Prostate gland (tissue), 2 donors: ENCODE measurements around the gene ALKBH3. TPM values are rescaled to one million over a fixed set of nuclear protein-coding genes. Genes with fewer than 3 reads are reported as not detected.

ENCODE experiments used
- DNase-seq: peaks from one replicate; pipeline ENCODE4 v3.0.0-alpha.2; 2019; ENCODE audit warnings: low spot score
- H3K27ac ChIP-seq, 2 donors: fragments of 200-600 bp; sonication (generic); 2 replicates each; pipeline ENCODE4 v1.5.1; 2017 to 2019
- H3K27me3 ChIP-seq: fragments of 200-600 bp; sonication (generic); replicated peaks from 2 replicates; pipeline ENCODE4 v1.5.1; 2019; ENCODE audit not compliant: insufficient read depth
- H3K36me3 ChIP-seq, 2 donors: fragments of 200-600 bp; sonication (generic); 1 replicate in 1 of 2; 2 replicates in 1 of 2; pipeline versions ENCODE4 v1.5.1 to v1.8.1; 2017 to 2019
- H3K4me1 ChIP-seq: fragments of 200-600 bp; sonication (generic); replicated peaks from 2 replicates; pipeline ENCODE4 v1.5.1; 2019
- H3K4me3 ChIP-seq, 2 donors: fragments of 200-600 bp; sonication (generic); 2 replicates each; pipeline ENCODE4 v1.5.1; 2017 to 2019
- H3K9me3 ChIP-seq: fragments of 200-600 bp; sonication (generic); 2 replicates; pipeline ENCODE4 v1.5.1; 2017
- POLR2A ChIP-seq: fragments of 450-650 bp; IDR thresholded peaks from one replicate; pipeline ENCODE4 v1.6.1; 2016; ENCODE audit warnings: antibody characterized with exemption, mild to moderate bottlenecking
- POLR2AphosphoS5 ChIP-seq: sonication (generic); formaldehyde crosslinking; IDR thresholded peaks from one replicate; pipeline ENCODE4 v1.6.1; 2017; ENCODE audit warnings: antibody characterized with exemption
- WGBS: methylation state at CpG from one replicate; pipeline ENCODE4 v1.1.5; 2018; 5-methylcytosine and 5-hydroxymethylcytosine counted together
- intact Hi-C: fragments of 100-400 bp; cut with DNase I; formaldehyde crosslinking; loops from one replicate; pipeline ENCODE4 v1.14.2; 2022
- total RNA-seq, 2 donors: library from RNA; depleted of rRNA; stranded (reverse); fragments of >200 nt; gene quantifications; one replicate each; pipeline ENCODE4 v1.1.0, GENCODE V29; 2016
- TF ChIP-seq, protein P1 (sequence below), 4 experiments: fragments of 200-600 bp in 2 of 4; fragments of 450-650 bp in 2 of 4; sonication (generic) in 2 of 4; IDR thresholded peaks; 1 replicate in 3 of 4; 2 replicates in 1 of 4; pipeline ENCODE4 v1.5.1; 2016 to 2019; ENCODE audit warnings: antibody characterized with exemption in 4 of 4, mild to moderate bottlenecking in 2 of 4, moderate library complexity in 2 of 4

The ALKBH3 gene
- total RNA-seq, 2 donors from 2014 or later, result 37.6 to 55.7 TPM

GRCh38 chr11:43879789-43880639, 617 bp upstream of the ALKBH3 start:
- DNase-seq, result no peak
- TF ChIP-seq, protein P1, sequence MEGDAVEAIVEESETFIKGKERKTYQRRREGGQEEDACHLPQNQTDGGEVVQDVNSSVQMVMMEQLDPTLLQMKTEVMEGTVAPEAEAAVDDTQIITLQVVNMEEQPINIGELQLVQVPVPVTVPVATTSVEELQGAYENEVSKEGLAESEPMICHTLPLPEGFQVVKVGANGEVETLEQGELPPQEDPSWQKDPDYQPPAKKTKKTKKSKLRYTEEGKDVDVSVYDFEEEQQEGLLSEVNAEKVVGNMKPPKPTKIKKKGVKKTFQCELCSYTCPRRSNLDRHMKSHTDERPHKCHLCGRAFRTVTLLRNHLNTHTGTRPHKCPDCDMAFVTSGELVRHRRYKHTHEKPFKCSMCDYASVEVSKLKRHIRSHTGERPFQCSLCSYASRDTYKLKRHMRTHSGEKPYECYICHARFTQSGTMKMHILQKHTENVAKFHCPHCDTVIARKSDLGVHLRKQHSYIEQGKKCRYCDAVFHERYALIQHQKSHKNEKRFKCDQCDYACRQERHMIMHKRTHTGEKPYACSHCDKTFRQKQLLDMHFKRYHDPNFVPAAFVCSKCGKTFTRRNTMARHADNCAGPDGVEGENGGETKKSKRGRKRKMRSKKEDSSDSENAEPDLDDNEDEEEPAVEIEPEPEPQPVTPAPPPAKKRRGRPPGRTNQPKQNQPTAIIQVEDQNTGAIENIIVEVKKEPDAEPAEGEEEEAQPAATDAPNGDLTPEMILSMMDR (IDR thresholded peaks at IDR 0.05), result no peak
- TF ChIP-seq POLR2AphosphoS5, result no peak
- H3K27ac ChIP-seq, result peak overlapping the region; percentile 54 to 55
- no peaks in the 10 kb centered on the region for H3K36me3 ChIP-seq
- no peaks in the 10 kb centered on the region for H3K27me3 ChIP-seq
- no peaks in the 10 kb centered on the region for H3K4me1 ChIP-seq
- H3K4me3 ChIP-seq, result peak overlapping the region; percentile 64 to 72
- no peaks in the 10 kb centered on the region for H3K9me3 ChIP-seq
- WGBS, result 44% methylated on average over 13 of the region's 13 CpGs
- intact Hi-C loops, result no loop called here

DNA sequence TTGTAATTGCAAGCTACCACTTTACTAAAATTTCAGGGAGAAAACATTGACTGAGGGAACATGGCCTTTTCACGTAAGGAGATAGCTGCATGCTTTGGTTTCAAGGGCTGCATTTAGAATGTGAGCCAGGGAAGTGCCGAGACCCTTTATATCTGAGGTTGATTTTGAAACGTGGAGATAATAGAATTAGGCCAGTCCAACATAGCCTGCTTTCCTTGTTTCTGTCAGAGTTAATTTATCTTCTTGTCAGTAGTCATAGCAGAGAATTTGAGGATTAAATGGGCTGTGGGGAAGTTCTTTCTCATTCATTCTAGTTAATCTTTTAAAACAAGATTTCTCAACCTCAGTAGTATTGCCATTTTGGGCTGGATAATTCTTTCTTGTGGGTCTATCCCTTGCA, 12.2 kb downstream of the ALKBH3 start:
- Histone ChIP-seq H3K36me3 (peaks cover 0 to 8% of the 10 kb centered on the region in 2 donors), H3K4me3 (no peak overlapping the region), H3K4me1 (peaks cover 9% of the 10 kb centered on the region), H3K27me3 (no peaks in the 10 kb centered on the region), H3K9me3 (no peaks in the 10 kb centered on the region), H3K27ac (no peak overlapping the region)
- TF ChIP-seq POLR2AphosphoS5 (no peak), POLR2A (no peak)
- TF ChIP-seq, protein P1 (IDR thresholded peaks at IDR 0.05), result no peak
- no peak for DNase-seq
- intact Hi-C loops, result loop anchor here (2.0 kb wide), 1 partner anchor 52 kb away; no protein-coding TSS in a partner anchor
- 56% methylated on average over 3 of the region's 3 CpGs for WGBS

- no peak for DNase-seq
- peaks cover 9% of the 10 kb centered on the region for H3K4me1 ChIP-seq
- peak overlapping the region in 1 of 2 donors; percentile 61 for H3K27ac ChIP-seq
- TF ChIP-seq, protein P1 (IDR thresholded peaks at IDR 0.05), result no peak
- peak; percentile 65 for TF ChIP-seq POLR2AphosphoS5
- WGBS, result 19% methylated on average over 2 of the region's 2 CpGs
- no peaks in the 10 kb centered on the region for H3K9me3 ChIP-seq
- intact Hi-C loops, result no loop called here
- H3K27me3 ChIP-seq, result no peaks in the 10 kb centered on the region
- H3K4me3 ChIP-seq, result no peak overlapping the region
- H3K36me3 ChIP-seq, result peaks cover 0 to 9% of the 10 kb centered on the region in 2 donors
Measured at GRCh38 chr11:43894546-43894945, 13.9 kb downstream of the ALKBH3 start.

DNA sequence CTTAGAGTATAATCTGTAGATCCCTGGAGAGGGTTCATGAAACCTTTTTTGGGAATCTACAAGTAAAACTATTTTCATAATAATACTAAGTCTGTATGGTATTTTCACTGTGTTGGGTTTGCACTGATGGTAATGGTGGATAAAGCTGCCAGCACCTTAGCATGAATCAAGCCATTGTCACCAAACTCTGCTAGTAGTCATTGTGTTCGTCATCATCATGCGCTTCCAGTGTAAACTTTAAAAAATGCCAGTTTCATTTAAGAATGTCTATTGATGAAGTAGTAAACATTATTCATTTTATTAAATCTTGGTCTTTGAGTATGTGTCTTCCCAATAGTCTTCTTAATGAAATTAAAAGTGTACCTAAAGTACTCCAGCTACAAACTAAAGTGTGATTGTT, 15.0 kb downstream of the ALKBH3 start:
- Histone ChIP-seq H3K9me3 (no peaks in the 10 kb centered on the region), H3K4me3 (no peak overlapping the region), H3K4me1 (peaks cover 9% of the 10 kb centered on the region), H3K36me3 (peaks cover 0 to 9% of the 10 kb centered on the region in 2 donors), H3K27me3 (no peaks in the 10 kb centered on the region), H3K27ac (peak overlapping the region in 1 of 2 donors; percentile 61)
- 89% methylated on average over 2 of the region's 2 CpGs for WGBS
- intact Hi-C loops, result no loop called here
- TF ChIP-seq POLR2A (no peak), POLR2AphosphoS5 (no peak)
- TF ChIP-seq, protein P1 (IDR thresholded peaks at IDR 0.05), result no peak
- no peak for DNase-seq

DNA sequence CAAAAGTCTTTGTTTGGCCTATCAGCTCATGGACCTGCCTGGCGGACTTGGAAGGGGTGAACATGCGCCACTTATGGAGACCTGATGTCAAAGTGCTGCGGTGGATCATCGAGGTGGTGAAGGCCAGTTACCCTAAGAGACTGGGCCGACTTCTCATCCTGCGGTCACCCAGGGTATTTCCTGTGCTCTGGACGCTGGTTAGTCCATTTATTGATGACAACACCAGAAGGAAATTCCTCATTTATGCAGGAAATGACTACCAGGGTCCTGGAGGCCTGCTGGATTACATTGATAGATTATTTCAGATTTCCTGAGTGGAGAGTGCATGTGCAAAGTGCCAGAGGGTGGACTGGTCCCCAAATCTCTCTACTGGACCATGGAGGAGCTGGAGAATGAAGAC, 17.9 kb downstream of the ALKBH3 start:
- H3K36me3 ChIP-seq, result peaks cover 6 to 9% of the 10 kb centered on the region in 2 donors
- intact Hi-C loops, result no loop called here
- WGBS, result 95% methylated on average over 7 of the region's 7 CpGs

More for the DNA sequence above, 17.9 kb downstream of the ALKBH3 start:
- Histone ChIP-seq H3K27ac (no peak overlapping the region), H3K4me1 (peaks cover 12% of the 10 kb centered on the region), H3K27me3 (no peaks in the 10 kb centered on the region), H3K4me3 (no peak overlapping the region), H3K9me3 (no peaks in the 10 kb centered on the region)
- no peak for DNase-seq
- TF ChIP-seq POLR2A (no peak), POLR2AphosphoS5 (no peak)
- TF ChIP-seq, protein P1 (IDR thresholded peaks at IDR 0.05), result no peak
